Common myeloid progenitor, CD34-positive (primary cell): Measurements from ENCODE around the gene ACKR2.

Experiments
- CTCF ChIA-PET: fragments of 350-600 bp; sonication (Branson Sonifier 250); formaldehyde crosslinking; loops from one replicate; lab custom pipeline; 2021; ENCODE audit warnings: antibody characterized with exemption; lab: Charles Lee
- POLR2A ChIA-PET: fragments of 350-600 bp; sonication (Branson Sonifier 250); formaldehyde crosslinking; loops from one replicate; lab custom pipeline; 2021; ENCODE audit warnings: antibody characterized with exemption; lab: Charles Lee
- DNase-seq, 3 donors: peaks; one replicate each; pipeline versions ENCODE4 v3.0.0 to v3.0.0-alpha.2; 2013
- H3K27ac ChIP-seq, 2 experiments: 1 replicate in 1 of 2; 2 replicates in 1 of 2; pipeline ENCODE4 v1.7.0; 2013; ENCODE audit warnings: inconsistent platforms in 2 of 2, low read length in 2 of 2, mild to moderate bottlenecking in 2 of 2, low read depth in 1 of 2, moderate library complexity in 1 of 2; ENCODE audit not compliant: severe bottlenecking in 2 of 2, insufficient read depth in 1 of 2, poor library complexity in 1 of 2
- H3K27me3 ChIP-seq, 5 experiments: replicated peaks in 2 of 5; 1 replicate in 3 of 5; 2 replicates in 2 of 5; pipeline versions ENCODE4 v1.6.1 to v1.7.0; 2013; ENCODE audit warnings: low read length in 4 of 5, mild to moderate bottlenecking in 2 of 5, moderate library complexity in 2 of 5, inconsistent platforms in 1 of 5; ENCODE audit not compliant: insufficient read depth in 5 of 5, control insufficient read depth in 4 of 5
- H3K36me3 ChIP-seq, 4 experiments: 1 replicate in 2 of 4; 2 replicates in 2 of 4; pipeline versions ENCODE4 v1.6.1 to v1.7.0; 2013; ENCODE audit warnings: low read length in 3 of 4, control low read depth in 1 of 4, mild to moderate bottlenecking in 1 of 4; ENCODE audit not compliant: control insufficient read depth in 4 of 4, insufficient read depth in 4 of 4
- H3K4me1 ChIP-seq, 4 experiments: 1 replicate in 3 of 4; 2 replicates in 1 of 4; pipeline versions ENCODE4 v1.6.1 to v1.7.1; 2013; ENCODE audit warnings: low read length in 3 of 4, mild to moderate bottlenecking in 3 of 4, control low read depth in 1 of 4, inconsistent platforms in 1 of 4, moderate library complexity in 1 of 4; ENCODE audit not compliant: control insufficient read depth in 4 of 4, insufficient read depth in 4 of 4; ENCODE audit errors: control extremely low read depth in 1 of 4
- H3K4me3 ChIP-seq, 7 experiments: 1 replicate in 4 of 7; 2 replicates in 3 of 7; pipeline versions ENCODE4 v1.5.1 to v1.7.0; 2013; ENCODE audit warnings: mild to moderate bottlenecking in 7 of 7, low read length in 6 of 7, moderate library complexity in 6 of 7, inconsistent platforms in 2 of 7, low read depth in 2 of 7, control low read depth in 1 of 7; ENCODE audit not compliant: insufficient read depth in 4 of 7, control insufficient read depth in 1 of 7; ENCODE audit errors: extremely low read depth in 1 of 7
- H3K9me3 ChIP-seq, 5 experiments: 1 replicate in 4 of 5; 2 replicates in 1 of 5; pipeline versions ENCODE4 v1.6.1 to v1.7.1; 2013; ENCODE audit warnings: low read length in 4 of 5, mild to moderate bottlenecking in 2 of 5, inconsistent platforms in 1 of 5, low read depth in 1 of 5, moderate library complexity in 1 of 5; ENCODE audit not compliant: control insufficient read depth in 4 of 5, insufficient read depth in 2 of 5; ENCODE audit errors: control extremely low read depth in 1 of 5
- WGBS: methylation state at CpG from one replicate; pipeline ENCODE4 v1.1.5; 2013; ENCODE audit not compliant: insufficient coverage; 5-methylcytosine and 5-hydroxymethylcytosine counted together

ACKR2 gene

DNA sequence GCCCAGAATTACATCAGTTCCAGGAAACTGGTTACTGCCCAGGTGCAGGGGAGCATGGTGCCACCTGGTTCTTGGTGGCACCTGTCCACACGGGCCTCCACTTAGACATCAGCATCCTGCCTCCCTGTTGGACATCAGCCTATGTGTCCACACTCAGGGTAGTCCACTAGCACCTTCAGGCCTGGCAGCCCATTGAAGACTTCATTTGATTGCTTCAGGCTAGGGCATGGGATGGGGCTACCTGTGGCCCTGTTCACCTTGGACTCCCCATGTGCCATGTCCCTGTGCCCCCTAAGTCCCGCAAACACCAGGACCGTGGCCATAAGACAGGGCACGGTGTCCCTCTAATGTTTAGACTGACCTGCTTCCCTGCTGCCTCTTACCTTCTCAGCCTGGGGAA, 35.6 kb downstream of the ACKR2 start:
- Histone ChIP-seq H3K4me3 (no peak overlapping the region), H3K36me3 (no peaks in the 10 kb centered on the region), H3K27me3 (no peaks in the 10 kb centered on the region), H3K9me3 (no peaks in the 10 kb centered on the region), H3K27ac (no peak overlapping the region), H3K4me1 (peaks cover 5 to 17% (median 11%) of the 10 kb centered on the region in 4 experiments)
- DNase-seq, result no peak
- CTCF ChIA-PET, result interaction anchor here (1.2 kb wide), 1 partner anchor 65 kb away, joined by 3 read pairs; no protein-coding TSS in a partner anchor
- POLR2A ChIA-PET, result no interaction called here
- WGBS, result 100% methylated on average over 2 of the region's 4 CpGs

- POLR2A ChIA-PET, result no interaction called here
- H3K27ac ChIP-seq, result no peak overlapping the region
These were observed 37.7 kb downstream of the ACKR2 start for GRCh38 chr3:42846685-42847522.

DNA sequence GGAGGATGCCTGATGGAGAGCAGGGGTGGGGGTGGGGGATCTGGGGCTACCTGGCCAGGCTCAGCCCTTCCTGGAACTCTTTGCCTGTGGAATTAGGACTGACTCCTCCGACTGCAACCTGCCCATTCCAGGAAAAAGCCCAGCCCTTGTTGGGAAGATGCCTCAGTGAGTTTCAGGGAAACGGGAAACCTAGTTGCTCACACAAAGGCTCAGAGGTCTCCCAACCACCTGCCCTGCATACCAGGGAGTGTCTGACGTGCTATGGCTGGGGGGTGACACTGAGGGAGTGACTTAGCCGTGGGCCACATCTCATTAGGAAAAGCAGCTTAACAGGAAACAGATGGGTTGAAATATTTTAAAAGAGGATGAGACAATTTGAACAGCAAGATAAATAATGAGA, 38.5 kb downstream of the ACKR2 start:
- no peaks in the 10 kb centered on the region for H3K36me3 ChIP-seq
- peak in 2 of 3 donors; percentile 71 to 83 for DNase-seq
- no peak overlapping the region for H3K27ac ChIP-seq
- peaks cover 5 to 17% (median 11%) of the 10 kb centered on the region in 4 experiments for H3K4me1 ChIP-seq
- CTCF ChIA-PET, result interaction anchor here (0.6 kb wide), 1 partner anchor 9 kb away, joined by 3 read pairs; no protein-coding TSS in a partner anchor
- no peaks in the 10 kb centered on the region for H3K9me3 ChIP-seq
- WGBS, result 100% methylated on average over 2 of the region's 4 CpGs
- no peaks in the 10 kb centered on the region for H3K27me3 ChIP-seq
- no peak overlapping the region for H3K4me3 ChIP-seq
- POLR2A ChIA-PET, result no interaction called here

More at GRCh38 chr3:42846685-42847522, 37.7 kb downstream of the ACKR2 start:
- Histone ChIP-seq H3K27me3 (no peaks in the 10 kb centered on the region), H3K4me3 (no peak overlapping the region), H3K4me1 (peaks cover 5 to 17% (median 11%) of the 10 kb centered on the region in 4 experiments), H3K9me3 (no peaks in the 10 kb centered on the region), H3K36me3 (no peaks in the 10 kb centered on the region)
- CTCF ChIA-PET, result interaction anchor here (1.2 kb wide), 1 partner anchor 16 kb away, joined by 5 read pairs; no protein-coding TSS in a partner anchor
- DNase-seq, result peak; percentile 44 to 82 (median 67)
- WGBS, result 62% methylated on average over 3 of the region's 5 CpGs

- WGBS, result 100% methylated on average over 6 of the region's 7 CpGs
These were observed 39.8 kb downstream of the ACKR2 start for GRCh38 chr3:42849017-42849416.

DNA sequence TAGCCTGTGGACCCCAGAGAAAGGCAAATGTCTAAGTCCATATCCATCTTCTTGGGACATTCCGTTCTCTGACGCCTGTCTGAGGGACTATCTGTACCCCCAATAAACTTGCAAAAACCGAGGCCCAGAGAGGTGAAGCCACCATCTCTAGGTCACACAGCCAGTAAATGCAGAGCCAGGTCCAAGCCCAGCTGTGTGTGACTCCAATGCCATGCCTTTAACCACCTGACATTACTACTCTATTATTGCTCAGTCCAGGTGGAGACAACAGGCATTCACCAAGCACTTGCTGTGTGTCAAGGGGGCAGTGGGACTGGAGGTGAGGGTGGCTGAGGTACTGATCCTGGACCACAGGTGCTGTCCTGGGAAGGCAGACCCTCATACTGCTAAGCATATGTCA, 41.0 kb downstream of the ACKR2 start:
- Histone ChIP-seq H3K36me3 (no peaks in the 10 kb centered on the region), H3K4me1 (peaks cover 5 to 17% (median 11%) of the 10 kb centered on the region in 4 experiments), H3K4me3 (no peak overlapping the region), H3K27me3 (no peaks in the 10 kb centered on the region), H3K9me3 (no peaks in the 10 kb centered on the region), H3K27ac (no peak overlapping the region)
- ChIA-PET POLR2A (no interaction called here), CTCF (interaction anchor here (1.3 to 1.8 kb wide), 2 partner anchors 11 to 22 kb away, joined by 4 to 10 read pairs; no protein-coding TSS in a partner anchor)
- WGBS, result 97% methylated on average over 3 of the region's 3 CpGs
- no peak for DNase-seq

More at GRCh38 chr3:42849017-42849416, 39.8 kb downstream of the ACKR2 start:
- CTCF ChIA-PET, result interaction anchor here (1.8 kb wide), 1 partner anchor 10 kb away, joined by 10 read pairs; no protein-coding TSS in a partner anchor
- Histone ChIP-seq H3K27me3 (no peaks in the 10 kb centered on the region), H3K27ac (no peak overlapping the region), H3K9me3 (no peaks in the 10 kb centered on the region), H3K4me1 (peaks cover 5 to 17% (median 11%) of the 10 kb centered on the region in 4 experiments), H3K36me3 (no peaks in the 10 kb centered on the region), H3K4me3 (no peak overlapping the region)
- DNase-seq, result no peak
- POLR2A ChIA-PET, result no interaction called here

GRCh38 chr3:42851228-42851834, 42.1 kb downstream of the ACKR2 start:
- H3K27me3 ChIP-seq, result peaks cover 0 to 4% (median 0%) of the 10 kb centered on the region in 5 experiments
- DNase-seq, result no peak
- no peak overlapping the region for H3K27ac ChIP-seq
- peaks cover 4 to 16% (median 11%) of the 10 kb centered on the region in 4 experiments for H3K4me1 ChIP-seq
- H3K9me3 ChIP-seq, result no peaks in the 10 kb centered on the region
- no peaks in the 10 kb centered on the region for H3K36me3 ChIP-seq
- ChIA-PET CTCF (interaction anchor here (1.0 to 3.2 kb wide), 5 partner anchors 9 to 57 kb away, joined by 3 to 18 read pairs (median 4); no protein-coding TSS in a partner anchor), POLR2A (interaction anchor here (1.3 kb wide), 1 partner anchor 72 kb away, joined by 3 read pairs; no protein-coding TSS in a partner anchor)
- WGBS, result 95% methylated on average over 5 of the region's 6 CpGs
- H3K4me3 ChIP-seq, result no peak overlapping the region
